Stimulated activated CD8-positive, alpha-beta memory T cell treated with anti-CD3 and anti-CD28 coated beads, Interleukin-15, amount 100 ng/mL, for 4 hours (primary cell): ENCODE measurements around the gene PHF21A.

Experiments used
- DNase-seq, 2 donors: peaks; one replicate each; pipeline ENCODE4 v3.0.0-alpha.2; 2020; ENCODE audit warnings: low read depth in 2 of 2

Gene PHF21A

GRCh38 chr11:46121301-46121723 lies at the start of gene PHF21A:
Gene PHF21A (minus strand): TSS chr11:46121454. CDS start chr11:46084219, 37,235 bp downstream.
- peak; percentile 74 to 80 for DNase-seq

GRCh38 chr11:46170797-46171196 lies 49.5 kb upstream of the PHF21A start:
- no peak for DNase-seq

- no peak for DNase-seq
These were observed 41.4 kb upstream of the PHF21A start for GRCh38 chr11:46162700-46163099.

GRCh38 chr11:46161201-46161600 lies 39.9 kb upstream of the PHF21A start:
- DNase-seq, result no peak

DNA sequence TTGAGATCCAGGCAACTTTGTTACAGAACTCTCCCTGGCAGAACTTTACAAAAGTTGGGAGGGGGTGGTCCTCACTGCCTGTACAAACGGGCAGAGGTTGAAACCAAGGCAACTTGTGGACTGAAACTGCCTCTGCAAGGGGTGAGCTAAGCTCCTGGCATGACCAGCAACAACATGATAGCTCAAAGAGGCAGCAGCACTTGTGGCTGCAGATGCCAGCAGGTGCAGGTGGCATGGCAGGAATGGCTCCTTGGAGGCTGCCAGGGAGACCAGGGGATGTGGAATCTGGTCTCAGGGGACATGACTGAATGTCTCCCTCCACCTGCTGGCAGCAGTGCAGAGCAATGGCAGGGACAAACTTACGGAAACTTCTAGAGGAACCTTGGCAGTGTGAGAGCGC lies 38.8 kb upstream of the PHF21A start:
- DNase-seq, result no peak

GRCh38 chr11:46159680-46160079 lies 38.4 kb upstream of the PHF21A start:
- no peak for DNase-seq

- no peak for DNase-seq
These were observed 28.6 kb upstream of the PHF21A start for GRCh38 chr11:46149826-46150225.

DNA sequence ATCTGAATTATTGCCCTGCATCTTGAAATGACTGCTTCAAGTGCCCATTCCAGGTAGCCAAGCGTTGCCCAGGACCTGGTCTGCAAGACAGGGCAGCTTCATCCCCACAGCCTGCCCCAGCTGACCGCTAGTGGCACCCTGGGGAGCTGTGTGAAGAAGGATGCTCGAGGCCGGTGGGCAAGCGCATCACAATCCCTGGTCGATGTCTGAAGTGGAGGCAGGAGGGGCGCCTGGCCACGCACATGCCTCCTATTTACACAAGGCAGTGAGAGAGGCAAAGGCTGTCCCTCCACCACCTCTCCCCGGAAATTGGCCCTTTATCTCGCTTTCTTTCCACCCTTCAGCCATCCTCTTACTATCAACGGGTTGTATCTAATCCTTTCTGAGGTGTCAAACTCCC lies 28.1 kb upstream of the PHF21A start:
- DNase-seq, result no peak

DNA sequence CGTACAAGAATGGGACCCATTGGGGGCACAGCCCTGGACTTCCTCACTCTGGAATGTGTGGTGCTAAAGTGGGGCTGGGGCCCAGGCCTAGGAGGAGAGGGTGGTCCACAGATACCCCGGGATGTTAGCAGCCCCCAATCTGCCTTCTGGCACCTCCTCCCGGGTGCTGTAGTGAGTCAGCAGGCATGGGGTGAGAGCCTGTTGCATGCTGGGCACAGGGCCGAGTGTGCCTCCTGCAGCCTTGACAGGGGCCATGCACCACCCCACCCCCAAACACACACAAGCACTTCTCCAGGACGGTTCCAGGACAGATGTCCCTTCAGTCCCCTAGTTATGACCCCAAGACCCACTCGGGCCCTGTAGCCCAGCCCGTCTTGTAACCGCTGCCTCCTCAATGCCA lies 23.5 kb upstream of the PHF21A start:
- DNase-seq, result no peak

- DNase-seq, result no peak
These were observed 22.0 kb upstream of the PHF21A start for GRCh38 chr11:46143049-46143806.

DNA sequence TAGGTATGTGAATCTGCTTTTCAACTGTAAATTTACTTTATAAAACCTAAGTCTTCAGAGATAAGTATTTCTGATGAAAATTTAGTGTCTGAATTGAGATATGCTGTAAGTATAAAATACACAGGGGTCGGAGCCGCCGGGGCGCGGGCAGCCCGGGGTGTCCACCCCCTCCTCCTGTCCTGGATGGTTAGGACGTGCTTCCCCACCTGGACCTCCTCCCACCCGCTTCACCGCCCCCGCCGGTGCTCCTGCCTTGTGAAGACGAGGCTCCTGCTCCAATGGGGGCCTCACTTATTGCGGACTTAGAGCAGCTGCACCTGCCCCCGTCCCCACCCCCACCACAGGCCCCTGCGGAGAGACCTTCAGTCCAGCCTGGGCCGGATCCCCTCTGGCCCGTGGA lies 21.3 kb upstream of the PHF21A start:
- no peak for DNase-seq

DNA sequence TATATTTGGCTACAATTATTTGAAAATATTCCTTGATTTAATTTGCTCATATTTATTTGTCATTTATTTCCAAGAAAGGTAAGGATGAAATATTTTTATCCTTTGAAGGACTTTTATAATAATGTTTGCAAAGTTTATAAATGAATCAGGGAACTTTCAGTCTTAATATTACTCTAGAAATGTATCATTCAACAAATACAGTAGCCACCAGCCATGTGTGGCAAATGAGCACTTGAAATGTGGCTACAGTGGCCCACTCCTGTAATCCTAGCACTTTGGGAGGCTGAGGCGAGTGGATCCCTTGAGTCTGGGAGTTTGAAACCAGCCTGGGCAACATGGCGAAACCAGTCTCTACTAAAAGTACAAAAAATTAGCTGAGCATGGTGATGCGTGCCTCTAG lies 20.3 kb upstream of the PHF21A start:
- no peak for DNase-seq

DNA sequence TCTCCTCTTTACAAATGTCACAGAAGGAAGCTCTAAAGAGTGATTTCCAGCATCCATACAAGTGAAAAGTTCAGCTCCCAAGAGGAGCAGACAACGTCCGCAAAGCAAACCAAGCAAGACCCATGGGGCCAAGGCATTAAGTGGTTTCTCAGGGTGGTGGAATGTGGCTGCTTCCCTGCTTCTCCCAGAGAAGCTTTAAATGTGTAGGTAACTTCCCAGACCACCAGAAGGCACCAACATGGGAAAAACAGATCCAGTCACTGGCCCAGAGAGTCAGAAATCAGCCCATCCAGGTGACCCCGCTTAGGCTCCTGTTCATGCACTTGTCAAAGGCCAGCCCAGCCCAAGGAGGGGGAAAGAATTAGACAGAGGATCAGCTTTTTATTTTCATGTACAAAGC lies 13.3 kb upstream of the PHF21A start:
- DNase-seq, result no peak

GRCh38 chr11:46134061-46134460 lies 12.8 kb upstream of the PHF21A start:
- no peak for DNase-seq

DNA sequence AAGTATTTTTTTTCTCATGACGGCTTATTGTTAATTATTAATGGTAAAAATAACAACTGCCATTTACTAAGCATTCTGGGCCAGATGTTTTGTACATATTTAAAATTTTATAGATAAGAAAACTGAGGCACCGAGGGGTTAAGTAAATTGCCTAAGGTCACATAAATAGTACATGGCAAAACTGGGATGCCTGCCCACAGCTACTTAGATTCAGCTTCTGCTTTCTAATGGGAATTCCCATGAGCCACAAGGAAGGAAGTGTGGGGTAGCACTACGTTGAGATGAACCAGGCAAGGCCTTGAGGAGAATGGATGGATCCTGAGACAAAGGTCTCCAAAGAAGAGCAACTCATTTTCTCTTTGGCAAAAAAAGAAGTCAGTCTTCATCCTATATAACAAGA lies 11.9 kb upstream of the PHF21A start:
- no peak for DNase-seq

DNA sequence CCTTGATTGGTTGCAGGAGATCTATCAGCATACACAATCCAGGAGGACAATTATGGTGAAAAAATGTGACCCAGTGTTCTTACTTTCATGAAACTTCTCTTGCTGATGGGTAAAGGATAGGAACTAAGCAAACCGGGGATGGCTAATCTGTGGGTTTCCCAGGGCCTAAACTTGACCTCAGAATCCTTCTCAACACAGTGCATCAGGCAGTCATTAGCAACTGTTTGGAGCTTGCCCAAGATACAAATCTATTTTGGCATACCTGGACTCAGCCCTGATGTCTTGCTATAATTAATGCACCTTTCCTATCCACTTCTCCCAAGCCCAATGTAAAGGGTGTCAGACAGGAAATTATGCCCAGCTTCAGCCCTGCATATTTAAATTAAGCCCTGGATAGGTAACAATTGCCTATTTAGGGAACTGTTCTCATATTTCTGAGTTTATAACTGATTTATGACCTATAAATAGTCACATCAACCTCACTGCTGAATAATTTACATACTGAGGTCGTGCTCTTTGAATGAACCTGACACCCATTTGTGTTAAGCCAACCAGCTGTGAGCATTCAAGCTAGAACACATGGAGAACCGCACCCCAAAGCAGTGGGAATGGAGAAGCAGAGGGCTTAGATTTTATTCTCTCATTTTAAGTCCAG lies 9.2 kb upstream of the PHF21A start:
- no peak for DNase-seq

DNA sequence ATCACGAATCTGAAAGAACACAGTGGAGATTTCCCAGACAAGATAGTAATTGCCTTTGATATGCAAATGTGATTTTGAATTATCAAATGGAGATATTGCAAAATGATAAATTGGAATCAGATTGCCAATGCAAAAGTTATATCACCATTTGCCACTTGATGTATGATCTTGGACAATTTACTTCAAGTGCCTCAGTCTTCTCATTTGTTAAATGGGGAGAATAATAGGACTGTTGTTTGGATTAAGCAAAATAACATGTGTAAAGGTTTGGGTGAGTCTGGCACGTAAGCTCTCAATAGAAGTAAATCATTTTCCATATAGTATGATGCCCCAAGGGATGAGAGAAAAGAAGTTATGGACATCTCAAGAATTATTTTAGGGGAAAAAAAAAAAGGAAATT lies 7.9 kb upstream of the PHF21A start:
- DNase-seq, result no peak

DNA sequence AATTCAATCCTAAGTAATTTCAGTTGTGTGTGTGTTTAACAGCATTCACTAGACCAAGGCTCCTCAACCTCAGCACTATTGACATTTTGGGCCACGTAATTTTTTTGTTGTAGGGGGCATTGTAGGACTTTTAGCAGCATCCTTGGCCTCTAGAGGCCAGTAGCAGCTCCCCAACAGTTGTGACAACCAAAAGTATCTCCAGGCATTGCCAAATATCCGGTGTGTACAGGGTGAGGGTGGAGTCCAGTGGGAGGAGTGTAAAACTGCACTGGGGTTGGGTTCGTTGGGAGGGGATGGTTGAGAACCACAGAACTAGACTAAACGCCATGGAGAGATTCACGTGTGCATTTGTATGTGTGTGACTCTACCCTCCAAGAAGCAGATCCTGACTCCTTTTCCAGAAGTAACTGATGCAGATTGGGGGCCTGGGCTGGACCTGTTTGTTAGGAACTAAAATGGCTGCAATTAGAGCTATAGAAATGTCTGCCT lies 5.9 kb upstream of the PHF21A start:
- DNase-seq, result peak in 1 of 2 donors; percentile 25

DNA sequence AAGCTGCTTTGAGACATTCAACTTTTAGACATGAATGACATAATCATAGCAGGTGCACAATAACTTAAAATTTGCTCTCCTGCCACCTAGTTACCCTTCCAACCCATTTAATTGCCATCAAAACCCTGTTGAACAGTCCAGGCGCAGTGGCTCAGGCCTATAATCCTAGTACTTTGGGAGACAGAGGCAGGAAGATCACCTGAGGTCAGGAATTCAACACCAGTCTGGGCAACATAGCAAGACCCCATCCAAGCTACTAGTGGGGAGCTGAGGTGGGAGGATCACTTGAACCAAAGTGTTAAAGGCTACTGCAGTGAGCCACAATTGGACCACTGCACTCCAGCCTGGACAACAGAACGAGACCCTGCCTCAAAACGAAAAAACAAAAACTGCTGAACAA lies 4.0 kb upstream of the PHF21A start:
- DNase-seq, result no peak

DNA sequence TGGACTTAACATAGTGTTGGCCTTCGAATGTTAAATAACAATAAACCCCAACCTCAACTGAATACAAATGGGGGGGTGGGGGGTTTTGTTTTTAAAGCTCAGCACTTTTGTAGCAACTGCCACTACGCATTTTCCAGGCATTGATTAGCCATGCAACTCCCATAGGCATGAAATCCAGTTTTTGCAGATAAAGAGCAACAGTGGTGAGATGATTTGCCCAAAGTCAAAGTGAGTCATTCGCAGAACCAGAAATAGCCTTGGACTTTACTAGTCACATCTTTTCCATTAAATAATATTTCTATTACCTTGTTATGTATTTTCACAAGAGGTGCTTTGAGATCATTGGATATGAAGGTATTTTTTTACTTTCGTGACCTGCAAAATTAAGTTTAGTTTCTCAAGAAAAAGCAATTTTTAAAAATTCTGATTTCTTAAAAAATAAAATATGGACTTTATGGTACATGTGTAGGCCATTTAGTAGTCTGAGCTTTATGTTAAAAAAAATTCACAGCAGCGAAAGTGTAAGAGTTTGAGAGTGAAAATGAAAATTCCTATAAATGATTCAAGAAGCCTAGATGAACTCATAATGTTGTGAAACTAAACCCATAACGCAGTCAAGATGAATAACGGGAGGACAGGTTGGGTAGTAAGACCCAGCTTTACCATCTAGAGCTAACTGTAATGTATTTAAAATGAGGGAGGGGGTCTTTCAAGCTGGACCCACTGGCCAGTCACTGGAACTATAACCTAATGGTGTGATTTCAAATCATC lies 1.9 kb upstream of the PHF21A start:
- no peak for DNase-seq

- DNase-seq, result peak; percentile 49 to 51
These were observed 647 bp upstream of the PHF21A start for GRCh38 chr11:46121724-46122477.
